Thyroid gland (tissue), 4 donors: ENCODE results near the gene CTDP1. TPM values are rescaled to one million over a fixed set of nuclear protein-coding genes. Genes with fewer than 3 reads are reported as not detected.

Source experiments
- DNase-seq, 2 donors: peaks; one replicate each; pipeline ENCODE4 v3.0.0-alpha.2; 2019
- H3K27ac ChIP-seq, 3 donors: fragments of 200-600 bp; sonication (generic); 1 replicate in 2 of 3; 2 replicates in 1 of 3; pipeline ENCODE4 v1.5.1; 2016 to 2019; ENCODE audit warnings: mild to moderate bottlenecking in 1 of 3, moderate library complexity in 1 of 3
- H3K27me3 ChIP-seq: fragments of 200-600 bp; sonication (generic); one replicate; pipeline ENCODE4 v1.5.1; 2019
- H3K36me3 ChIP-seq, 2 donors: fragments of 200-600 bp; sonication (generic); one replicate each; pipeline ENCODE4 v1.5.1; 2016 to 2019
- H3K4me1 ChIP-seq, 2 donors: fragments of 200-600 bp; sonication (generic); one replicate each; pipeline ENCODE4 v1.5.1; 2017 to 2019
- H3K4me3 ChIP-seq, 3 donors: fragments of 200-600 bp; sonication (generic); replicated peaks in 1 of 3; 1 replicate in 2 of 3; 2 replicates in 1 of 3; pipeline ENCODE4 v1.5.1; 2016; ENCODE audit warnings: mild to moderate bottlenecking in 1 of 3
- H3K9me3 ChIP-seq: fragments of 200-600 bp; sonication (generic); one replicate; pipeline ENCODE4 v1.5.1; 2017
- CTCF ChIP-seq, 6 experiments: fragments of 200-600 bp in 3 of 6; fragments of 450-650 bp in 3 of 6; sonication (generic) in 3 of 6; IDR thresholded peaks; one replicate each; pipeline ENCODE4 v1.5.1; 2016 to 2019; ENCODE audit warnings: antibody characterized with exemption in 6 of 6, mild to moderate bottlenecking in 2 of 6, inconsistent platforms in 1 of 6, moderate library complexity in 1 of 6
- POLR2A ChIP-seq, 2 donors: fragments of 450-650 bp; IDR thresholded peaks; one replicate each; pipeline ENCODE4 v1.6.1; 2017; ENCODE audit warnings: antibody characterized with exemption in 2 of 2, mild to moderate bottlenecking in 2 of 2, moderate library complexity in 1 of 2
- WGBS, 2 donors: methylation state at CpG; one replicate each; pipeline ENCODE4 v1.1.5; 2017; 5-methylcytosine and 5-hydroxymethylcytosine counted together
- intact Hi-C: fragments of 100-400 bp; cut with DNase I; formaldehyde crosslinking; loops from one replicate; pipeline ENCODE4 v1.15.1; 2023
- total RNA-seq, 4 donors: library from RNA; depleted of rRNA; stranded (reverse); fragments of >200 nt; gene quantifications; one replicate each; pipeline ENCODE4 v1.2.3, GENCODE V29; 2016

The CTDP1 gene
- total RNA-seq, 4 donors from 2014 or later: 18.5 to 23.6 (median 20.9) TPM

- H3K27ac ChIP-seq: no peak overlapping the region
- no peaks in the 10 kb centered on the region for H3K4me1 ChIP-seq
- no peak for TF ChIP-seq CTCF (IDR thresholded peaks at IDR 0.05)
- no peak for TF ChIP-seq POLR2A (IDR thresholded peaks at IDR 0.05)
- no peak for DNase-seq
- H3K36me3 ChIP-seq: no peaks in the 10 kb centered on the region
- WGBS, 2 donors: 69 to 85% methylated on average over 8 to 16 of the region's 17 CpGs
- H3K9me3 ChIP-seq: no peaks in the 10 kb centered on the region
- no peak overlapping the region for H3K4me3 ChIP-seq
- H3K27me3 ChIP-seq: peaks cover 1% of the 10 kb centered on the region
- intact Hi-C loops: no loop called here
These were observed 101.8 kb downstream of the CTDP1 start for GRCh38 chr18:79781331-79781941.

- TF ChIP-seq POLR2A (IDR thresholded peaks at IDR 0.05): no peak
- TF ChIP-seq CTCF (IDR thresholded peaks at IDR 0.05): no peak
- WGBS, 2 donors: 81 to 83% methylated on average over 13 to 36 of the region's 43 CpGs
- Histone ChIP-seq H3K27me3 (peaks cover 14% of the 10 kb centered on the region), H3K4me1 (peaks cover 0 to 2% of the 10 kb centered on the region in 2 donors), H3K27ac (no peak overlapping the region), H3K4me3 (no peak overlapping the region), H3K9me3 (no peaks in the 10 kb centered on the region), H3K36me3 (no peaks in the 10 kb centered on the region)
- intact Hi-C loops: no loop called here
- DNase-seq: no peak
These were observed 103.1 kb downstream of the CTDP1 start for GRCh38 chr18:79782566-79783308.

GRCh38 chr18:79784071-79784913 is 104.7 kb downstream of the CTDP1 start:
- H3K36me3 ChIP-seq: no peaks in the 10 kb centered on the region
- 82 to 84% methylated on average over 42 of the region's 42 CpGs for WGBS, 2 donors
- peaks cover 27% of the 10 kb centered on the region for H3K27me3 ChIP-seq
- H3K27ac ChIP-seq: no peak overlapping the region
- DNase-seq: no peak
- intact Hi-C loops: no loop called here
- no peak for TF ChIP-seq POLR2A (IDR thresholded peaks at IDR 0.05)
- TF ChIP-seq CTCF (IDR thresholded peaks at IDR 0.05): no peak
- peaks cover 0 to 9% of the 10 kb centered on the region in 2 donors for H3K4me1 ChIP-seq
- H3K9me3 ChIP-seq: no peaks in the 10 kb centered on the region
- no peak overlapping the region for H3K4me3 ChIP-seq

DNA sequence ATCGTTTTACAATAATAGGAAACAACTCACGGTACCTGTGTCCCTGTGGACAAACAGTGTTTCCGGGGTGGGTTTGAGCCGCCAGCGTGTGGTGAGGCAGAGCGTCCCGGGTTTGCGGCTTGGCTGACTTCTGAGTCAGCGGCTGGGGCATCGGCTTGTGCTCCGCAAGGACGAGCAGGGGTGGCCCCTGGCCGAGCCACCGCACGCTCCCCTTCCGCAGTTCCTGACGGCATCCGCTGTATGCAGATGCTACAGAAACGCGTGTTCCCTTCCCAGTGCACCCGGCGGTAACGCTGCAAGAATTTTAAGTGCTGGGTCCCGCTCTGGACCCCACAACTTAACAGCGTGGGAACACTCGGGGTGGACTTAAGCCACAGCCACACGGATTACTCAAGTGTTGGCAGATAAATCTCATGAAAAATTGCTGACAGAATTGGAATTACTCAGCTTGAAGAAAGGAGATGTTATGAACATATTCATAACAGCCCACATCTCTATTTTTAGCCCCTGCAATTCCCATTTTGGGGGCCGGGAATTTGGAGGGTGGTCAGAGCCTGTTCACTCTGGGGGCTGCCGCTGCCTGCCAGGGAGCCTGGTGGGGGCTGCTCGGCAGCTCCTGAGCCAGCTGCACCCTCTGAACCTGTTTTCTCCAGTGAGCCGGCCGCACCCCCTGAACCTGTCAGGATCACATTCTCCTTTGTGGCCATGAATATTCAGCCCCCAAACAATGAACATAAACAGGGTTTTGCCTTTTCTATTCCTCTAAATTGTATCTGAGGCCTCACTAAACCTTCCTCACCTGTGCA is 105.6 kb downstream of the CTDP1 start:
- no peak overlapping the region for H3K27ac ChIP-seq
- 61 to 80% methylated on average over 31 to 32 of the region's 32 CpGs for WGBS, 2 donors
- no peaks in the 10 kb centered on the region for H3K9me3 ChIP-seq
- intact Hi-C loops: no loop called here
- peaks cover 27% of the 10 kb centered on the region for H3K27me3 ChIP-seq
- peaks cover 0 to 9% of the 10 kb centered on the region in 2 donors for H3K4me1 ChIP-seq
- no peak for TF ChIP-seq POLR2A (IDR thresholded peaks at IDR 0.05)
- no peak for TF ChIP-seq CTCF (IDR thresholded peaks at IDR 0.05)
- no peak overlapping the region for H3K4me3 ChIP-seq
- DNase-seq: no peak
- no peaks in the 10 kb centered on the region for H3K36me3 ChIP-seq
